ENCODE data around the gene FBXO41.
"Not testable (repeated sequence)": the region's sequence is repeated elsewhere in the genome, so short reads cannot be mapped to it uniquely, and the experiment has no call there.

FBXO41 gene

GRCh38 chr2:73266061-73266901 lies 18.0 kb downstream of the FBXO41 start:
- no peak overlapping the region for H3K4me3 ChIP-seq (replicated peaks; ENCODE audit: low read depth, low read length)
- DNase-seq (ENCODE audit: extremely low read depth, low read depth) = no peak
- no peak for TF ChIP-seq CTCF (IDR thresholded peaks at IDR 0.05; ENCODE audit: low read depth, low read length, missing control alignments)

DNA sequence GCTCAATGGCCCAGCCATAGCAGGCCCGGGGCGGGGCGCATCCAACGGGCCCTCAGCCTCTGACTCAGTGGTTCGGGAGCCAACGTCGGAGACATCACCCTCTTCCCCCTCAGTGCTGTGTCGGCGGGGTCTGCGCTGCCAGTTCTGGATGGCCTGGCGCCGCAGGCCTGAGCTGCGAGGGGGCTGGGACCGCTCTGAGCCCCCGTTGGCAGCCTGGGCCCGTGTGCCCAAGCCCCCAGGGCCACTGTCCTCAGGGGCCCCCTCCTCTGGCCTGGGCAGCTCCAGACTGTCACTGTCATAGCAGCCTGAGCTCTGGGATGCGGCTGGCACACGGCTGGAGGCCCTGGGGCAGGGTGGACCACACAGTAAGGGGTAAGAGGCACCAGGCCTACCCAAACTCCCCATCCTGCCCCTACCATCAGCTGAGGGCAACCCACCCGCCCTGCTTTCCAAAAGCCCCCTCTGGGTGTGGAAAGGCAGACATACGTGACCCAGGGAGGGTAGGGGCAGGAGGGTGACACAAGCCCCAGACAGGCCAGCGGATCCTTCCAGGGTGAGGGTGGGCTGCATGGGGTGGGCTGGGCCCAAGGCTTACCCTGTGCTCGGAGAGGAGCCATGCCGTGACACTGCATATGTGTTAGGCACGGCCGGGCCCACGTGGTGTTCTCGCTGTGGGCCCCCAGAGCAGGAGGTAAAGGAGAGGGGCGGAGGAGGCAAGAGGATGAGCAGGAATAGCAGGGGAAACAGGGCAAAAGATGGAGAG lies 18.8 kb downstream of the FBXO41 start:
- DNase-seq (ENCODE audit: extremely low read depth, low read depth) = no peak
- TF ChIP-seq CTCF (IDR thresholded peaks at IDR 0.05; ENCODE audit: low read depth, low read length, missing control alignments) = no peak
- no peak overlapping the region for H3K4me3 ChIP-seq (replicated peaks; ENCODE audit: low read depth, low read length)

GRCh38 chr2:73264783-73265182 lies 19.5 kb downstream of the FBXO41 start:
- no peak overlapping the region for H3K4me3 ChIP-seq (replicated peaks; ENCODE audit: low read depth, low read length)
- no peak for TF ChIP-seq CTCF (IDR thresholded peaks at IDR 0.05; ENCODE audit: low read depth, low read length, missing control alignments)

DNA sequence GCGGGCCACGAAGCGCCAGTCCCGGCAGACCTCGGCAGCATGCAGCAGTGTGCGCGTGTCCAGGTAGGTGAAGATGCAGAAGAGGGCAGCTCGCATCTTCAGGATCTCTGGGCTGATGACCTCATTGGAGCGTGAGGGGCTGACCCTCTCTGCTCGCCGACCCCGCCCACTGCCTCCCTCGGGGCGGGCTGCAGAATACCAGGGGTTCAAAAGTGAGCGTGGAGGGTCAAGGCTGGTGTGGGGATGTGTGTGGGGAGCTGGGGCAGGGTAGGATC lies 20.0 kb downstream of the FBXO41 start:
- H3K4me3 ChIP-seq (replicated peaks; ENCODE audit: low read depth, low read length) = no peak overlapping the region
- no peak for TF ChIP-seq CTCF (IDR thresholded peaks at IDR 0.05; ENCODE audit: low read depth, low read length, missing control alignments)
- no peak for DNase-seq (ENCODE audit: extremely low read depth, low read depth)

More at GRCh38 chr2:73264783-73265182, 19.5 kb downstream of the FBXO41 start:
- DNase-seq (ENCODE audit: extremely low read depth, low read depth) = no peak

GRCh38 chr2:73263540-73264331 lies 20.5 kb downstream of the FBXO41 start:
- no peak for DNase-seq (ENCODE audit: extremely low read depth, low read depth)
- no peak for TF ChIP-seq CTCF (IDR thresholded peaks at IDR 0.05; ENCODE audit: low read depth, low read length, missing control alignments)

GRCh38 chr2:73262691-73263429 lies 21.4 kb downstream of the FBXO41 start:
- not testable (repeated sequence) for H3K4me3 ChIP-seq (replicated peaks; ENCODE audit: low read depth, low read length); DNase-seq (ENCODE audit: extremely low read depth, low read depth)

More at GRCh38 chr2:73263540-73264331, 20.5 kb downstream of the FBXO41 start:
- H3K4me3 ChIP-seq (replicated peaks; ENCODE audit: low read depth, low read length) = no peak overlapping the region

All from HFF-Myc (cell line).